ENCODE measurements around the gene RPL28. TPM values are rescaled to one million over a fixed set of nuclear protein-coding genes. Genes with fewer than 3 reads are reported as not detected.
"Not testable (repeated sequence)": the region's sequence is repeated elsewhere in the genome, so short reads cannot be mapped to it uniquely, and the experiment has no call there.

Gene RPL28
- total RNA-seq, 5 donors from 2014 or later (not counting 1 experiment from before 2014, with no cell fraction given) = 3,465 to 4,436 (median 4,286) TPM

DNA sequence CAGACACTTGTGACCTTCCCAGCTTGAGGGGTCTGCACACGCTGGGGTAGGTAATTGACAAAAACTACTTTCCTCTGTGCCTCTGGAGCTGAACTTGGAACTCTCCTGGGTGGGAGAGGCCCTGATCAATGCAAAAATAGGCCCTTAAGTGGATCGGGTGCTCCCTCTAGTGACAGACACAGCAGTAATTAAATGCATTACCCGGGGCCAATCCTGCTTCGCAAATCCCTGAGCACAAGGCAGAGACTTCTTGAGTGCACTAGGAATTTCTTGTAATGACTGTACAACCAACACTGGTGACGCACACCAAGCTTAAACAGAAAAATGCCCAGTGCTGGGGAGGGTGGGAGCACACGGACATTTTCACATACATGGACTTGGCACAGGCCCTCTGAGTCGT is 32.5 kb downstream of the RPL28 start:
- Histone ChIP-seq H3K9me3 (no peaks in the 10 kb centered on the region), H3K4me3 (ENCODE audit: control insufficient read depth in 1 of 2, extremely low read depth in 1 of 2, low read length in 1 of 2) (no peak overlapping the region), H3K4me1 (ENCODE audit: control insufficient read depth in 1 of 2, extremely low read depth in 1 of 2, insufficient read depth in 2 of 2, low read length in 2 of 2) (peaks cover 17 to 31% of the 10 kb centered on the region in 2 experiments), H3K27me3 (replicated peaks in 1 of 2; ENCODE audit: control insufficient read depth in 2 of 2, extremely low read depth in 1 of 2, insufficient read depth in 2 of 2, low read length in 1 of 2) (peaks cover 0 to 25% of the 10 kb centered on the region in 2 experiments), H3K27ac (ENCODE audit: low read length) (no peak overlapping the region), H3K36me3 (ENCODE audit: control insufficient read depth in 2 of 2, extremely low read depth in 1 of 2, insufficient read depth in 1 of 2, low read length in 1 of 2) (no peaks in the 10 kb centered on the region)
- Mint-ChIP-seq H3K36me3 (no peaks in the 10 kb centered on the region), H3K9me3 (no peaks in the 10 kb centered on the region), H3K4me3 (no peak overlapping the region), H3K27ac (no peak overlapping the region), H3K27me3 (no peaks in the 10 kb centered on the region), H3K4me1 (peaks cover 24 to 30% (median 27%) of the 10 kb centered on the region in 3 donors)
- DNase-seq (peak in 29 of 35 experiments; percentile 8 to 78 (median 41)), ATAC-seq (replicated peaks in 1 of 4) (peak; percentile 50 to 67 (median 64))
- CTCF ChIA-PET = interaction anchor here in 1 of 2 donors (0.7 to 0.9 kb wide), 2 partner anchors 97 to 115 kb away, joined by 6 to 7 read pairs; no protein-coding TSS in a partner anchor
- POLR2A ChIA-PET = interaction anchor here in 1 of 2 donors (0.6 kb wide), 1 partner anchor 21 kb away, joined by 6 read pairs; no protein-coding TSS in a partner anchor
- 13% methylated on average over 4 of the region's 7 CpGs for WGBS (ENCODE audit: insufficient coverage)

DNA sequence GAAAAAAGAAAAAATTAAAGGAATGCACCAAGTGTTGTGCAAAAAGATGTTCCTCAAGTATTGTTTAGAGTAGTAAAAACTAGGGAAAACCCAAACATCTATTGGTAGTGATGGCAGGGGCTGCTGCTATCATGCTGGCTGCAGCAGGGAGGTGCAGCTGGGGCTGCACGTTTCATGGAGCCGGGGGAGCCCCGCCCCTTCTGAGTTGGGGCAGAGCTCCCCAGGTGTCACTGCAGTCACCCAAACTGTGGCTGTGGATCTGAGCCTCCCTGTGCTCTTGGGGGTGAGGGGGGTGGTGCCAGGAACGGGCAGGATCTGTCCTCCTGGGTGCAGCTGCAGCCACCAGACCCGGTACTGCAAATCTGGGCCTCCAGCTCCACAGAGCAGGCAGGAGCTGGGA is 33.4 kb downstream of the RPL28 start:
- Mint-ChIP-seq H3K27me3 (no peaks in the 10 kb centered on the region), H3K27ac (no peak overlapping the region), H3K9me3 (no peaks in the 10 kb centered on the region), H3K4me3 (no peak overlapping the region), H3K4me1 (peaks cover 24 to 32% (median 27%) of the 10 kb centered on the region in 3 donors), H3K36me3 (no peaks in the 10 kb centered on the region)
- ATAC-seq (replicated peaks in 1 of 4) (no peak), DNase-seq (no peak)
- ChIA-PET POLR2A (interaction anchor here in 1 of 2 donors (0.6 kb wide), 2 partner anchors 20 to 60 kb away, joined by 4 to 6 read pairs; no protein-coding TSS in a partner anchor), CTCF (interaction anchor here (0.7 to 1.2 kb wide), 3 partner anchors 85 to 278 kb away, joined by 3 to 6 read pairs (median 5); no protein-coding TSS in a partner anchor)
- H3K4me3 ChIP-seq (ENCODE audit: control insufficient read depth in 1 of 2, extremely low read depth in 1 of 2, low read length in 1 of 2) = no peak overlapping the region
- 59% methylated on average over 3 of the region's 5 CpGs for WGBS (ENCODE audit: insufficient coverage)
- H3K4me1 ChIP-seq (ENCODE audit: control insufficient read depth in 1 of 2, extremely low read depth in 1 of 2, insufficient read depth in 2 of 2, low read length in 2 of 2) = peaks cover 17 to 31% of the 10 kb centered on the region in 2 experiments
- no peak overlapping the region for H3K27ac ChIP-seq (ENCODE audit: low read length)
- no peaks in the 10 kb centered on the region for H3K36me3 ChIP-seq (ENCODE audit: control insufficient read depth in 2 of 2, extremely low read depth in 1 of 2, insufficient read depth in 1 of 2, low read length in 1 of 2)
- peaks cover 0 to 26% of the 10 kb centered on the region in 2 experiments for H3K27me3 ChIP-seq (replicated peaks in 1 of 2; ENCODE audit: control insufficient read depth in 2 of 2, extremely low read depth in 1 of 2, insufficient read depth in 2 of 2, low read length in 1 of 2)
- no peaks in the 10 kb centered on the region for H3K9me3 ChIP-seq

DNA sequence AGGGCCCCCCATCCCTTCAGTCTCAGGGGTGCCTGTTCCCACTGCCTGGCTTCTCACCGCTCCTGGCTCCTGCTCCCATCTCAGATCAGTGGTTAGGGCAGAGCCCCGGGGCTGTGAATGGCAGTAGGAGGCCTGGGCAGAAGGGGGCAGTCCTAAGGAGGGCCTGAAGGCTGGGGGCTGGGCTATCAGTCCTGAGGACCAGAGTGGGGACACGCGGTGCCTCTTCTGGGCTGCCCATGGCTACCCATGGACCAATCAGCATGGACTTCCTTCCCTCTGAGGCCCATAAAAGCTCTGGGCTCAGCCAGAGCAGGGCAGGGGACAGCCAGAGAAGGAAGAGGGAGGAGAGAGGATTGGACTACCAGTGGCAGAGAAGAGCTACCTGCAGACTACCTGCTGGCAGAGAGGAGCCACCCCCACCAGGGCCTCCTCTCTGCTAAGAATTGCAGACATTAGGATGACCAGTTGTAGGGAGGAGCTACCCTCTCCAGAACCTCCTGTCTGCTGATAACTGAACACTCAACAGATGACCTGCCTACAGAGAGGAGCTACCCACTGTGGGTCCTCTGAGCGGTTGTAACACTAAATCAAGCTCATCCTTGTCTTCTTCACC is 34.0 kb downstream of the RPL28 start:
- Mint-ChIP-seq H3K27ac (no peak overlapping the region), H3K27me3 (no peaks in the 10 kb centered on the region), H3K4me1 (peaks cover 24 to 32% (median 27%) of the 10 kb centered on the region in 3 donors), H3K9me3 (no peaks in the 10 kb centered on the region), H3K36me3 (no peaks in the 10 kb centered on the region), H3K4me3 (no peak overlapping the region)
- CTCF ChIA-PET = interaction anchor here in 1 of 2 donors (0.7 to 1.2 kb wide), 3 partner anchors 11 to 278 kb away, joined by 3 to 5 read pairs (median 5); no protein-coding TSS in a partner anchor
- POLR2A ChIA-PET = interaction anchor here in 1 of 2 donors (0.6 kb wide), 1 partner anchor 60 kb away, joined by 4 read pairs; no protein-coding TSS in a partner anchor
- Histone ChIP-seq H3K36me3 (ENCODE audit: control insufficient read depth in 2 of 2, extremely low read depth in 1 of 2, insufficient read depth in 1 of 2, low read length in 1 of 2) (no peaks in the 10 kb centered on the region), H3K9me3 (no peaks in the 10 kb centered on the region), H3K4me3 (ENCODE audit: control insufficient read depth in 1 of 2, extremely low read depth in 1 of 2, low read length in 1 of 2) (no peak overlapping the region), H3K27ac (ENCODE audit: low read length) (no peak overlapping the region), H3K4me1 (ENCODE audit: control insufficient read depth in 1 of 2, extremely low read depth in 1 of 2, insufficient read depth in 2 of 2, low read length in 2 of 2) (peaks cover 17 to 31% of the 10 kb centered on the region in 2 experiments), H3K27me3 (replicated peaks in 1 of 2; ENCODE audit: control insufficient read depth in 2 of 2, extremely low read depth in 1 of 2, insufficient read depth in 2 of 2, low read length in 1 of 2) (peaks cover 0 to 31% of the 10 kb centered on the region in 2 experiments)
- WGBS (ENCODE audit: insufficient coverage) = 86% methylated on average over 5 of the region's 5 CpGs
- ATAC-seq (replicated peaks in 1 of 4) (no peak), DNase-seq (no peak)

DNA sequence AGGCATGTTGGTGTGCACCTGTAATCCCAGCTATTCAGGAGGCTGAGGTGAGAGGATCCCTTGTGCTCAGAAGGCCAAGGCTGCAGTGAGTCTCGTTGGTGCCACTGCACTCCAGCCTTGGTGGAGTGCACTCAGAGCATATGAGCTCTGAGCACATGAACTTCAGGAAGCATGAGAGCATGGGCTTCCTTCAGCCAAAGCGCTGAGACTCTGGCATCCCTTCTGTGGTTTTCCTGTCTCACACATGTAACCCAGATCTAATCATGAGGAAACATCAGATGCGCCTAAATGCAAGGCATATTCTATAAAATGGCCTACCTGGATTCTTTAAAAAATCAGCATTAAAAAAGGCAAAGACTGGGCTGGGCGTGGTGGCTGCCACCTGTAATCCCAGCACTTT is 35.5 kb downstream of the RPL28 start:
- CTCF ChIA-PET = interaction anchor here in 1 of 2 donors (0.6 kb wide), 1 partner anchor 84 kb away, joined by 3 read pairs; no protein-coding TSS in a partner anchor
- H3K9me3 ChIP-seq; H3K36me3 Mint-ChIP-seq; H3K27me3 Mint-ChIP-seq; H3K36me3 ChIP-seq (ENCODE audit: control insufficient read depth in 2 of 2, extremely low read depth in 1 of 2, insufficient read depth in 1 of 2, low read length in 1 of 2); H3K9me3 Mint-ChIP-seq; H3K27ac ChIP-seq (ENCODE audit: low read length): not testable (repeated sequence)
- POLR2A ChIA-PET = interaction anchor here in 1 of 2 donors (0.6 kb wide), 2 partner anchors 15 to 167 kb away, joined by 3 to 4 read pairs; no protein-coding TSS in a partner anchor
- peak overlapping the region in 1 of 3 donors; percentile 77 for H3K4me3 Mint-ChIP-seq
- WGBS (ENCODE audit: insufficient coverage) = 0% methylated on average over 3 of the region's 4 CpGs
- DNase-seq (peak in 27 of 35 experiments; percentile 9 to 66 (median 33)), ATAC-seq (replicated peaks in 1 of 4) (peak; percentile 86 to 97 (median 93))
- Histone ChIP-seq H3K27me3 (replicated peaks in 1 of 2; ENCODE audit: control insufficient read depth in 2 of 2, extremely low read depth in 1 of 2, insufficient read depth in 2 of 2, low read length in 1 of 2) (peaks cover 0 to 34% of the 10 kb centered on the region in 2 experiments), H3K4me1 (ENCODE audit: control insufficient read depth in 1 of 2, extremely low read depth in 1 of 2, insufficient read depth in 2 of 2, low read length in 2 of 2) (peaks cover 17 to 31% of the 10 kb centered on the region in 2 experiments), H3K4me3 (ENCODE audit: control insufficient read depth in 1 of 2, extremely low read depth in 1 of 2, low read length in 1 of 2) (peak overlapping the region in 1 of 2 donors; percentile 28)
- H3K4me1 Mint-ChIP-seq = peaks cover 24 to 32% (median 27%) of the 10 kb centered on the region in 3 donors
- peak overlapping the region; percentile 37 to 80 for H3K27ac Mint-ChIP-seq

DNA sequence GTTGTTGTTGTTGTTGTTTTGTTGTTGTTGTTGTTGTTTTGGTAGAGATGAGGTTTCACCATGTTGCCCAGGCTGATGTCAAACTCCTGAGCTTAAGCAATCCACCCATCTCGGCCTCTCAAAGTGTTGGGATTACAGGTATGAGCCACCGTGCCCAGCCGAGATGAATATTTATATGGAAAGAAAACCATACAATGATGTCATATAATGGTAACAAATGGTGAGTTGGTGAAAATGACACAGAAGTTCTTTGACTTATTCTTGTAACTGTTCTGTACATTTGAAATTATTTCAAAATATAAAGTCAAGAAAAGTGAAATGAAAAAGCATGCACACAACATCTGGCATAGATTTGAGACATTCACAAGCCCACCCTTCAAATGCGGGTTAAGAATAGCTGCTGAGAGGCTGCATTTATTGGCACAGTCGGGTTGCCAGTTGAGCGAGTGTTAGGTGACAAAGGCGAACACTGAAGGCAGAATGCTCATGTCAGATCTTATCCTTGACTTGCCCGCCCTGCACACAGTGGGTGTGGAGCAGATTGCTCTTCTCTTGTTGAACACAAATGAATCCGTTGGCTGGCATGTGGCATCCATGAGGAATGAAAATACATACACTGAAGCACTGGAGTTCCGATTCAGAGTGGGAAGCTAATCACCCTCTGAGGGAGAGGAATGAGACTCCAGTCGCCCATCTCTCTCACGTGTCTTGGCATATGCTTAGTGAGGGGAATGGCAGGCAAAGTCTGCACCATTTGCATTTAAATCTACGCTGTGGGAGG is 37.7 kb downstream of the RPL28 start:
- H3K27ac Mint-ChIP-seq = peak overlapping the region in 1 of 2 donors; percentile 43
- H3K4me3 Mint-ChIP-seq = no peak overlapping the region
- no peaks in the 10 kb centered on the region for H3K36me3 ChIP-seq (ENCODE audit: control insufficient read depth in 2 of 2, extremely low read depth in 1 of 2, insufficient read depth in 1 of 2, low read length in 1 of 2)
- H3K36me3 Mint-ChIP-seq = no peaks in the 10 kb centered on the region
- H3K4me1 ChIP-seq (ENCODE audit: control insufficient read depth in 1 of 2, extremely low read depth in 1 of 2, insufficient read depth in 2 of 2, low read length in 2 of 2) = peaks cover 17 to 26% of the 10 kb centered on the region in 2 experiments
- no peak for ATAC-seq (replicated peaks in 1 of 4)
- no peak overlapping the region for H3K4me3 ChIP-seq (ENCODE audit: control insufficient read depth in 1 of 2, extremely low read depth in 1 of 2, low read length in 1 of 2)
- H3K9me3 Mint-ChIP-seq = no peaks in the 10 kb centered on the region
- peaks cover 0 to 30% of the 10 kb centered on the region in 2 experiments for H3K27me3 ChIP-seq (replicated peaks in 1 of 2; ENCODE audit: control insufficient read depth in 2 of 2, extremely low read depth in 1 of 2, insufficient read depth in 2 of 2, low read length in 1 of 2)
- WGBS (ENCODE audit: insufficient coverage) = 76% methylated on average over 4 of the region's 13 CpGs
- ChIA-PET CTCF (interaction anchor here in 1 of 2 donors (0.7 kb wide), 1 partner anchor 18 kb away, joined by 4 read pairs; no protein-coding TSS in a partner anchor), POLR2A (no interaction called here)
- H3K27me3 Mint-ChIP-seq = peaks cover 1 to 2% of the 10 kb centered on the region in 2 donors
- no peak for DNase-seq
- no peaks in the 10 kb centered on the region for H3K9me3 ChIP-seq
- peaks cover 19 to 27% (median 22%) of the 10 kb centered on the region in 3 donors for H3K4me1 Mint-ChIP-seq
- no peak overlapping the region for H3K27ac ChIP-seq (ENCODE audit: low read length)

DNA sequence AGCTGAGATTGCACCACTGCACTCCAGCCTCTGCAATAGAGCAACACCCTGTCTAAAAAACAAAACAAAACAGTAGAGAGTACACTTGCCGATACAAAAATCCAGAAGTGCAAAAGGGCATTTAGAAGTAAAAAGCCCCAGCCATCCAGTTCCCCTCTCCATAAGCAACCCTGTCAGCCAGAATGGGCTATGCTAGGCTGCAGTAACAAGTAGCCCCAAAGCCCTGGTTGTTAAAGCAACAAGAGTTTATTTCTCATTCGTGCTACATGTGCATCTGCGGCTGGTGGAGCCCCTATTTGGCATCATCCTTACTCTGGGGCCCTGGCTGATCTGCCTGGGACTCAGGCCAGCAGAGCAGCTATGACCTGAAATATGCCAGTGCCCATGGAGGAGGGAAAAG is 38.8 kb downstream of the RPL28 start:
- WGBS (ENCODE audit: insufficient coverage) = 100% methylated on average over 2 of the region's 3 CpGs
- Histone ChIP-seq H3K27ac (ENCODE audit: low read length) (no peak overlapping the region), H3K4me3 (ENCODE audit: control insufficient read depth in 1 of 2, extremely low read depth in 1 of 2, low read length in 1 of 2) (no peak overlapping the region), H3K4me1 (ENCODE audit: control insufficient read depth in 1 of 2, extremely low read depth in 1 of 2, insufficient read depth in 2 of 2, low read length in 2 of 2) (peaks cover 17 to 24% of the 10 kb centered on the region in 2 experiments), H3K36me3 (ENCODE audit: control insufficient read depth in 2 of 2, extremely low read depth in 1 of 2, insufficient read depth in 1 of 2, low read length in 1 of 2) (no peaks in the 10 kb centered on the region), H3K27me3 (replicated peaks in 1 of 2; ENCODE audit: control insufficient read depth in 2 of 2, extremely low read depth in 1 of 2, insufficient read depth in 2 of 2, low read length in 1 of 2) (peaks cover 0 to 31% of the 10 kb centered on the region in 2 experiments), H3K9me3 (no peaks in the 10 kb centered on the region)
- DNase-seq = no peak
- CTCF ChIA-PET = no interaction called here
- H3K27me3 Mint-ChIP-seq = peaks cover 6 to 9% of the 10 kb centered on the region in 2 donors
- peaks cover 17 to 25% (median 21%) of the 10 kb centered on the region in 3 donors for H3K4me1 Mint-ChIP-seq
- ATAC-seq (replicated peaks in 1 of 4) = no peak
- H3K27ac Mint-ChIP-seq = no peak overlapping the region
- POLR2A ChIA-PET = no interaction called here
- H3K4me3 Mint-ChIP-seq = no peak overlapping the region
- H3K36me3 Mint-ChIP-seq = no peaks in the 10 kb centered on the region
- H3K9me3 Mint-ChIP-seq = no peaks in the 10 kb centered on the region
